ENCODE results near the gene RNF4.

GRCh38 chr4:2482693-2483092 lies 13.8 kb downstream of the RNF4 start:
- no peak for TF ChIP-seq POLR2A (IDR thresholded peaks at IDR 0.05)
- TF ChIP-seq CTCF (IDR thresholded peaks at IDR 0.05), result no peak
